Ishikawa (cell line): ENCODE data around the gene MTX1.
A peak's percentile ranks its signal among the peaks of the same experiment; 100 is the strongest.

Source experiments
- FOXM1 ChIP-seq: IDR thresholded peaks from 2 replicates; pipeline ENCODE4 v1.6.1; 2012; ENCODE audit warnings: low read depth, borderline replicate concordance
- MAX ChIP-seq: IDR thresholded peaks from 2 replicates; pipeline ENCODE4 v1.6.1; 2012
- RAD21 ChIP-seq: IDR thresholded peaks from 2 replicates; pipeline ENCODE4 v1.6.1; 2012; ENCODE audit warnings: low read depth
- TAF1 ChIP-seq: IDR thresholded peaks from 2 replicates; pipeline ENCODE4 v1.6.1; 2012; ENCODE audit warnings: low read depth, mild to moderate bottlenecking
- TCF12 ChIP-seq: IDR thresholded peaks from 2 replicates; pipeline ENCODE4 v1.6.1; 2012; ENCODE audit warnings: low read depth

DNA sequence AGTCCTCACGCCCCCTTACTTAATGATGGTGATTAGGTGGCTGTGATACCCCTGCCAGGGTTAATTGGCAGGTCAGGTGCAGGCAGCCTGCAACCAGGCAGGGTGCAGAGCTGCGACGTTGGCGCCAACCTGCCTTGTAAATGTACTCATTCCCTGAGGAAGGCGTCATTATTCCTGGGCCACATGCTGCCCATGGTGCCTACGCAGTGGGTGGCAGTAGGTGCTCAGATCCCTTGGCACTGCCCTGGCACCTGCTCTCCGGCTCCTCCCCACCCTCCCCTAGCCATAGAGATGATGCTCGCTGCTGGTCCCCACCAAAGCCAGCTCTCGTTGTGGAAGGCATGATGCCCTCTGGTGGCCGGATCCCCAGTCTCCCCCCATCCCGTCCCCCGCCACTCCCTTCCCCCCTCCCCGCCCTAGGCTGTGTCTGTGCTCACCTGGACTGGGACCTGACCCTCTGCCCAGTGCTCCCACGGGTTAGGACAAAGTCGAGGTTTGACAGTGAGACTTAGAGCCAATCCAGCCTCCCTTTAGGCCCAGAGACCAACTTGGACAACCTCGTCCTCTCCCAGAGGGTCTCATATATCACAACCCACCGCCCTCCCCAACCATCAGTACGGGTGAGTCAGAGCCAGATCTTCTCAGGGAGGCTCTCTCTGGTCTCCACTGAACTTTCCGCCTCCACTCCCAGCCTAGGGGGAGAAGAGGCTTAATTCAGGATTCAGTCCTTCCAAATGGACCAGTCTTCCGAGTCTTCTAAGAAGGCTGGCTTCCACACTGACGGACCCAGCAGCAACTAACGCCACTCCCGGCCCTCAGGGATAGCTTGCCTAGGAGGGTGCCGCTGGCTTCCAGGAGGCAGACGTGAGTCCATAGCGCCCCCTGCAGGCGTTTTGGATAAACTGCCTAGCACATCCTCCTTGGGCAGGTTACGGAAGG is 41.1 kb upstream of the MTX1 start:
- TF ChIP-seq TAF1 (no peak), RAD21 (peak; percentile 98), MAX (no peak), FOXM1 (no peak), TCF12 (no peak)
